ENCODE results near the gene PHGDH.
A peak's percentile ranks its signal among the peaks of the same experiment; 100 is the strongest.
"Not testable (repeated sequence)": the region's sequence is repeated elsewhere in the genome, so short reads cannot be mapped to it uniquely, and the experiment has no call there.

PHGDH gene

GRCh38 chr1:119701659-119702058 is 10.1 kb upstream of the PHGDH start:
- DNase-seq = no peak

- DNase-seq = no peak
These were observed 9.3 kb upstream of the PHGDH start for GRCh38 chr1:119702384-119702783.

GRCh38 chr1:119703666-119704450 is 7.9 kb upstream of the PHGDH start:
- no peak for DNase-seq

GRCh38 chr1:119706599-119706998 is 5.1 kb upstream of the PHGDH start:
- DNase-seq = not testable (repeated sequence)

GRCh38 chr1:119711356-119711803 is 354 bp upstream of the PHGDH start:
- not testable (repeated sequence) for DNase-seq

GRCh38 chr1:119712342-119713038 is 756 bp downstream of the PHGDH start:
- DNase-seq = peak; percentile 74

GRCh38 chr1:119713039-119713748 is 1.5 kb downstream of the PHGDH start:
- peak; percentile 65 for DNase-seq

- DNase-seq = peak; percentile 65
These were observed 2.2 kb downstream of the PHGDH start for GRCh38 chr1:119713749-119714456.

GRCh38 chr1:119714583-119714982 is 2.8 kb downstream of the PHGDH start:
- no peak for DNase-seq

- DNase-seq = no peak
These were observed 3.8 kb downstream of the PHGDH start for GRCh38 chr1:119715542-119715941.

GRCh38 chr1:119718409-119718808 is 6.7 kb downstream of the PHGDH start:
- DNase-seq = no peak

- no peak for DNase-seq
These were observed 7.2 kb downstream of the PHGDH start for GRCh38 chr1:119718972-119719371.

- no peak for DNase-seq
These were observed 9.2 kb downstream of the PHGDH start for GRCh38 chr1:119720866-119721440.

GRCh38 chr1:119721896-119722295 is 10.2 kb downstream of the PHGDH start:
- DNase-seq = no peak

- no peak for DNase-seq
These were observed 13.0 kb downstream of the PHGDH start for GRCh38 chr1:119724611-119725218.

- no peak for DNase-seq
These were observed 13.9 kb downstream of the PHGDH start for GRCh38 chr1:119725626-119726025.

- DNase-seq = no peak
These were observed 16.3 kb downstream of the PHGDH start for GRCh38 chr1:119727991-119728390.

- no peak for DNase-seq
These were observed 17.3 kb downstream of the PHGDH start for GRCh38 chr1:119729044-119729443.

- no peak for DNase-seq
These were observed 19.3 kb downstream of the PHGDH start for GRCh38 chr1:119731060-119731459.

GRCh38 chr1:119731741-119732430 is 20.2 kb downstream of the PHGDH start:
- no peak for DNase-seq

GRCh38 chr1:119732465-119733168 is 20.9 kb downstream of the PHGDH start:
- DNase-seq = no peak

All from NCI-H1092 treated with DMSO at 0.1 percent for 48 hours (cell line).